ENCODE measurements around the gene DENND1A. TPM values are rescaled to one million over a fixed set of nuclear protein-coding genes. Genes with fewer than 3 reads are reported as not detected.
"Not testable (repeated sequence)": the region's sequence is repeated elsewhere in the genome, so short reads cannot be mapped to it uniquely, and the experiment has no call there.

DENND1A gene
- total RNA-seq, 2 donors from 2014 or later, result 12.6 to 22.7 TPM

GRCh38 chr9:123821619-123822018, 108.3 kb downstream of the DENND1A start:
- H3K9me3 Mint-ChIP-seq, result no peaks in the 10 kb centered on the region
- peaks cover 0 to 4% of the 10 kb centered on the region in 2 donors for H3K36me3 Mint-ChIP-seq
- no peak for ATAC-seq
- no peak overlapping the region for H3K27ac Mint-ChIP-seq
- DNase-seq (ENCODE audit: low spot score in 2 of 2), result no peak

- ATAC-seq (no peak), DNase-seq (ENCODE audit: low spot score in 2 of 2) (no peak)
- no peaks in the 10 kb centered on the region for H3K9me3 Mint-ChIP-seq
- H3K36me3 Mint-ChIP-seq, result no peaks in the 10 kb centered on the region
- H3K27ac Mint-ChIP-seq, result no peak overlapping the region
These were observed 109.8 kb downstream of the DENND1A start for GRCh38 chr9:123820139-123820538.

DNA sequence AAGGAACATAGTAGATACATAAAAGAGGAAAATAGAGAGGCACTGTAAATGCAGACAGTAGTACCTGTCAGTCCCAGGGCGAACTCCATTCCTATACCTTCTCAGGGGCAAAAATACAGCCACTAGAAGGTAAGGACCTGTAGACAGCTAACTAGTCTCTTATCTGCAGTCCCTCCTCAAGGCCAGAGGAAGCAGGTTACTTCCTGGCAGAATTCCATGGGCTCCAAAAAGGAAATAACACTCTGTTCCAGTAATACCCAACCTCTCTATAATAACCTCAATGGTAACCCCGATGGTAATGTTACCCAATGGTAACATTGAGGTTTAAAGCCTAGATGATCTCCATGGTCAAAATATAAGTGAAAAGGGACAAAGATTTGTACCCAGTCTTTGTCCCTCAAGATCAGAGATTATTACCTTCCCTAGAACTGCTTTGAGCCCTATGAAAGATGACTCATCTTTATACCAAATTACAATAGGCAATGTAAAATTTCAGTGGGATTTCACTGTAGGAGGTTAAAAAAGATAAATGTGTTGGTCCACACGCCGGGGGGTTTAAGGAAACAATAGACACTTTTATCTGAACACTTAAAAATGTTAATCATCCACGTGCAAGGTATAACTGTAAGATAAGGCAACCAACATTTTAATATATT, 113.0 kb downstream of the DENND1A start:
- no peak for DNase-seq (ENCODE audit: low spot score in 2 of 2)
- Mint-ChIP-seq H3K27ac (no peak overlapping the region), H3K36me3 (no peaks in the 10 kb centered on the region), H3K9me3 (no peaks in the 10 kb centered on the region)
- no peak for ATAC-seq

DNA sequence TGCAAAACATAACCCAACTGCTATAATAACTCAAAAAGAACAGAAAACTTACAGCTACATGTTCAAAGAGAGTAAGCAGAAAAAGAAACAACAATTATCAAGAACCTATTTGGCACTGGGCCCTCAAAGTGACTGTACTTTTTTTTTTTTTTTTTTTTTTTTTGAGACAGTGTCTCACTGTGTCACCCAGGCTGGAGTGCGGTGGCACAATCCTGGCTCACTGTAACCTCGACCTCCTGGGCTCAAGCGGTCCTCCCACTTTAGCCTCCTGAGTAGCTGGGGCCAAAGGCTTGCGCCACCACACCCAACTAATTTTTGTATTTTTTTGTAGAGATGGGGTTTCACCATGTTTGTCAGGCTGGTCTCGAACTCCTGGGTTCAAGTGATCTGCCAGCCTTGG, 114.1 kb downstream of the DENND1A start:
- ATAC-seq; DNase-seq (ENCODE audit: low spot score in 2 of 2); H3K9me3 Mint-ChIP-seq; H3K27ac Mint-ChIP-seq; H3K36me3 Mint-ChIP-seq: not testable (repeated sequence)

- Mint-ChIP-seq H3K36me3 (no peaks in the 10 kb centered on the region), H3K27ac (no peak overlapping the region), H3K9me3 (no peaks in the 10 kb centered on the region)
- no peak for ATAC-seq
- no peak for DNase-seq (ENCODE audit: low spot score in 2 of 2)
These were observed 115.4 kb downstream of the DENND1A start for GRCh38 chr9:123814496-123814895.

DNA sequence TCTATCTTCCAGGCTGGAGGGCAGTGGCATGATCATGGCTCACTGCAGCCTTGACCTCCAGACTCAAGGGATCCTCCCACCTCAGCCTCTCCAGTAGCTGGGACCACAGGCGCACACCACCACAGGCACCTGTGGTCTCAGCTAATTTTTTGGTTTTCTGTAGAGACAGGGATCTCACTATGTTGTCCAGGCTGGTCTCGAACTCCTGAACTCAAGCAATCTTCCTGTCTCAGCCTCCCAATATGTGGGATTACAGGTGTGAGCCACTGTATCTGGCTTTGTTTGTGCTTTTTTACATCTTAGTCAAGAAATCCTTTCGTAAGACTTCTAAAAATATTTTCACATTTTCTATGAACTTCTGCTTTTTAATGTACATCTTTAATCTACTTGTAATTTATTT, 116.9 kb downstream of the DENND1A start:
- Mint-ChIP-seq H3K27ac (no peak overlapping the region), H3K36me3 (no peaks in the 10 kb centered on the region), H3K9me3 (no peaks in the 10 kb centered on the region)
- ATAC-seq, result no peak
- DNase-seq (ENCODE audit: low spot score in 2 of 2), result no peak

GRCh38 chr9:123807251-123807650, 122.7 kb downstream of the DENND1A start:
- Mint-ChIP-seq H3K27ac (no peak overlapping the region), H3K36me3 (no peaks in the 10 kb centered on the region), H3K9me3 (no peaks in the 10 kb centered on the region)
- ATAC-seq, result no peak
- no peak for DNase-seq (ENCODE audit: low spot score in 2 of 2)

GRCh38 chr9:123806829-123807228, 123.1 kb downstream of the DENND1A start:
- H3K27ac Mint-ChIP-seq, result no peak overlapping the region
- no peak for ATAC-seq
- DNase-seq (ENCODE audit: low spot score in 2 of 2), result no peak
- no peaks in the 10 kb centered on the region for H3K36me3 Mint-ChIP-seq
- H3K9me3 Mint-ChIP-seq, result no peaks in the 10 kb centered on the region

DNA sequence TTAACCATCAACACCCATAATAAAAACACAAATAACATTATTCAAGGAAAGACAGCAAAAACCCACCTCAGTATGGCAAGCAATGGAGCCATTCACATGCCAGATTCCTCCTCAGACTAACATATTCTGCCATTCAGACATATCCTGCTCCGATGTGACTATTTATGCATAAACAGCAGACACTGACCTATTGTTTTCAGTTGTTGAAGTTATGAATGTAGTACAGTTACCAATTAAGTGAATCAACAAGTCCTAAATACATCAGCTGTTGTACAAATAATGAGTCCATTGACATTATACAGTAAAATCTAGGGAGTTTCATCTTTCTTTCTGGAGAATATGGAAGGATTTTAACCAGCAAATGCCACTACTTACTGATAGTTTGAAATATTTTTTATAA, 131.7 kb downstream of the DENND1A start:
- Mint-ChIP-seq H3K36me3 (no peaks in the 10 kb centered on the region), H3K27ac (no peak overlapping the region), H3K9me3 (no peaks in the 10 kb centered on the region)
- DNase-seq (ENCODE audit: low spot score in 2 of 2) (no peak), ATAC-seq (no peak)

- ATAC-seq, result no peak
- Mint-ChIP-seq H3K9me3 (no peaks in the 10 kb centered on the region), H3K27ac (no peak overlapping the region)
These were observed 133.1 kb downstream of the DENND1A start for GRCh38 chr9:123796618-123797484.

DNA sequence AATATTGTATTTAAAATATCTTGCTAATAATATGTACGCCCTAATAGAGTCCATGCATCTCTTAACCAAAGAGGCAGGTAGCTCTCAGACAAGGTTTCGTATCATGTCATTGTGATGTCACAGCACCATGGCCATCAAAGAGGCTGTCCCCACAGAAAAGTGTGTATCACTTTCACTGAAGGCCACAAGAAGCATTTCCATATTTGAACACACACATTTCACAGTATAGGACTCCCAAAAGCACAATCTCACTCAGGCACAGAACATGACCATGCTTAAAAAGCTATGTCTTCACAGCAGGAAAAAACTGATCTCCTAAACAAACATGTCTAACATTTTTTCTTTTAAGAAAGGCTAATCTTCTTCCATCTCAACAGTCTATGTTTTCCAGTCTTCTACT, 133.8 kb downstream of the DENND1A start:
- no peak overlapping the region for H3K27ac Mint-ChIP-seq
- DNase-seq (ENCODE audit: low spot score in 2 of 2) (no peak), ATAC-seq (peak; percentile 69 to 86)
- no peaks in the 10 kb centered on the region for H3K9me3 Mint-ChIP-seq
- H3K36me3 Mint-ChIP-seq, result peaks cover 0 to 9% of the 10 kb centered on the region in 2 donors

More at GRCh38 chr9:123796618-123797484, 133.1 kb downstream of the DENND1A start:
- no peak for DNase-seq (ENCODE audit: low spot score in 2 of 2)
- peaks cover 0 to 7% of the 10 kb centered on the region in 2 donors for H3K36me3 Mint-ChIP-seq

DNA sequence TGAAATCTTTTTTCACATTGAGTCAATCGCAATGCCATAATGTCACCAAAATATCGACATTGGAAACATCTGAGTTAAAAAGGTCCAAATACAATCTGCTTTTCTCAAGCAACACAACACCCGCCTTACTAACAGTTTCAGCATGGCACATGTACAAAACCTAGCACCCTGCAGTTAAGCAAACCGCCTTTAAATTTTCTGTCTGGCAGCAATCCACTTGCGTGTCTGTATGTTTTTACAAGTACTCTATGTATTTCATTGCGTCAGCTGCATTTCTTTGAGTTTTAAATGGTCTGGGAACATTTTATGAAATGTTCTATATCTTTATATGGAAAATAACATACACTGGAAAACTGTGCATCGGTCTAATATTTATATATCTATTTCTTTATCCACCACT, 134.6 kb downstream of the DENND1A start:
- no peak for DNase-seq (ENCODE audit: low spot score in 2 of 2)
- peaks cover 0 to 9% of the 10 kb centered on the region in 2 donors for H3K36me3 Mint-ChIP-seq

GRCh38 chr9:123792501-123792900, 137.4 kb downstream of the DENND1A start:
- Mint-ChIP-seq H3K27ac (no peak overlapping the region), H3K36me3 (peaks cover 0 to 9% of the 10 kb centered on the region in 2 donors), H3K9me3 (no peaks in the 10 kb centered on the region)
- DNase-seq (ENCODE audit: low spot score in 2 of 2), result no peak
- ATAC-seq, result no peak

More for the DNA sequence above, 134.6 kb downstream of the DENND1A start:
- Mint-ChIP-seq H3K27ac (no peak overlapping the region), H3K9me3 (no peaks in the 10 kb centered on the region)
- ATAC-seq, result no peak

GRCh38 chr9:123789554-123790292, 140.2 kb downstream of the DENND1A start:
- H3K36me3 Mint-ChIP-seq, result peaks cover 0 to 9% of the 10 kb centered on the region in 2 donors
- ATAC-seq, result no peak
- no peak overlapping the region for H3K27ac Mint-ChIP-seq

GRCh38 chr9:123787416-123787815, 142.5 kb downstream of the DENND1A start:
- ATAC-seq, result no peak
- Mint-ChIP-seq H3K27ac (no peak overlapping the region), H3K36me3 (peaks cover 0 to 7% of the 10 kb centered on the region in 2 donors), H3K9me3 (no peaks in the 10 kb centered on the region)
- no peak for DNase-seq (ENCODE audit: low spot score in 2 of 2)

More at GRCh38 chr9:123789554-123790292, 140.2 kb downstream of the DENND1A start:
- H3K9me3 Mint-ChIP-seq, result no peaks in the 10 kb centered on the region
- no peak for DNase-seq (ENCODE audit: low spot score in 2 of 2)

GRCh38 chr9:123784518-123784917, 145.4 kb downstream of the DENND1A start:
- H3K27ac Mint-ChIP-seq, result no peak overlapping the region
- ATAC-seq (no peak), DNase-seq (ENCODE audit: low spot score in 2 of 2) (no peak)
- no peaks in the 10 kb centered on the region for H3K9me3 Mint-ChIP-seq
- no peaks in the 10 kb centered on the region for H3K36me3 Mint-ChIP-seq

All from activated naive CD4-positive, alpha-beta T cell treated with anti-CD3 and anti-CD28 coated beads, Interleukin-2, amount 50 U/mL, for 72 hours (primary cell).